NCI-H2081 (cell line): ENCODE results near the gene KCNMA1.

Source experiments
- DNase-seq, 2 experiments: peaks; one replicate each; lab custom pipeline; 2025; lab: John Stamatoyannopoulos, UW

Gene KCNMA1

GRCh38 chr10:77485847-77486246 is 151.8 kb downstream of the KCNMA1 start:
- no peak for DNase-seq

- no peak for DNase-seq
Measured at GRCh38 chr10:77482072-77482471, 155.5 kb downstream of the KCNMA1 start.

GRCh38 chr10:77479586-77479985 is 158.0 kb downstream of the KCNMA1 start:
- DNase-seq = no peak

GRCh38 chr10:77478962-77479359 is 158.6 kb downstream of the KCNMA1 start:
- no peak for DNase-seq

- no peak for DNase-seq
Measured at GRCh38 chr10:77478247-77478961, 159.2 kb downstream of the KCNMA1 start.

GRCh38 chr10:77475522-77475921 is 162.1 kb downstream of the KCNMA1 start:
- no peak for DNase-seq

- no peak for DNase-seq
Measured at GRCh38 chr10:77474939-77475338, 162.7 kb downstream of the KCNMA1 start.

- DNase-seq = no peak
Measured at GRCh38 chr10:77474386-77474785, 163.2 kb downstream of the KCNMA1 start.

GRCh38 chr10:77472146-77472545 is 165.5 kb downstream of the KCNMA1 start:
- DNase-seq = no peak

GRCh38 chr10:77471069-77471536 is 166.5 kb downstream of the KCNMA1 start:
- DNase-seq = no peak

- no peak for DNase-seq
Measured at GRCh38 chr10:77467422-77467963, 170.1 kb downstream of the KCNMA1 start.

GRCh38 chr10:77463967-77464745 is 173.5 kb downstream of the KCNMA1 start:
- DNase-seq = no peak

- no peak for DNase-seq
Measured at GRCh38 chr10:77463499-77463898, 174.1 kb downstream of the KCNMA1 start.

- DNase-seq = no peak
Measured at GRCh38 chr10:77461636-77462296, 175.8 kb downstream of the KCNMA1 start.

- no peak for DNase-seq
Measured at GRCh38 chr10:77459905-77460304, 177.7 kb downstream of the KCNMA1 start.

- peak in 1 of 2 experiments; percentile 15 for DNase-seq
Measured at GRCh38 chr10:77458986-77459590, 178.5 kb downstream of the KCNMA1 start.

- DNase-seq = no peak
Measured at GRCh38 chr10:77457721-77458120, 179.9 kb downstream of the KCNMA1 start.

GRCh38 chr10:77457266-77457665 is 180.3 kb downstream of the KCNMA1 start:
- DNase-seq = no peak

GRCh38 chr10:77456414-77456813 is 181.2 kb downstream of the KCNMA1 start:
- peak; percentile 64 to 83 for DNase-seq

- DNase-seq = no peak
Measured at GRCh38 chr10:77455561-77455960, 182.0 kb downstream of the KCNMA1 start.

- DNase-seq = no peak
Measured at GRCh38 chr10:77452952-77453564, 184.6 kb downstream of the KCNMA1 start.

GRCh38 chr10:77451886-77452285 is 185.7 kb downstream of the KCNMA1 start:
- no peak for DNase-seq
